Right renal pelvis (tissue), 4 donors: ENCODE data around the gene PRRX1. TPM values are rescaled to one million over a fixed set of nuclear protein-coding genes. Genes with fewer than 3 reads are reported as not detected.

ENCODE experiments used
- DNase-seq, 4 donors: peaks; one replicate each; pipeline ENCODE4 v3.0.0-alpha.2; 2013; ENCODE audit warnings: low read depth in 4 of 4, low spot score in 3 of 4, missing footprints in 1 of 4
- polyA plus RNA-seq, 4 donors: library from polyadenylated mRNA; unstranded; fragments of 120-200 nt; gene quantifications; one replicate each; pipeline ENCODE4 v1.2.1, GENCODE V29; 2013; ENCODE audit not compliant: insufficient read length in 4 of 4

Gene PRRX1
- polyA plus RNA-seq, 4 donors: 1.6 to 11.0 (median 3.4) TPM

DNA sequence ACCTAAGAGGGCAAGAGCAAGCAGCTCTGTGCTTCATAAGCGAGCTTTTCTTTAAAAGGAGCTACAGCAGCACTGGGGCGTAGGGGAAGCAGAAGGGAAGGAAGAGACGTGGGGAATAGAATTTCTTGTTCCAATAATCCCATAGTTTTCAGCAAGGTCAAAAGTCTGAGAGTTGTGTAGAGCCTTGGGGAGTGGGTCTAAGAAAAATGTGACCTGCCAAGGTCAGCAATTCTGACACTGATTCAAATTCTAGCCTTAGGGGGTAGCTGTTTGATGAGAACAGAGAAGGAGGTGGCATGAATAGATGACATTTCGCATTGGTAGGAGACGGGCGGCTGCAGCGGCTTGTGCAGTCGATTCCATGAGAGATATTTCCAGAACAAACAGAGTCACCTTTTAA lies 22.4 kb downstream of the PRRX1 start:
- no peak for DNase-seq

DNA sequence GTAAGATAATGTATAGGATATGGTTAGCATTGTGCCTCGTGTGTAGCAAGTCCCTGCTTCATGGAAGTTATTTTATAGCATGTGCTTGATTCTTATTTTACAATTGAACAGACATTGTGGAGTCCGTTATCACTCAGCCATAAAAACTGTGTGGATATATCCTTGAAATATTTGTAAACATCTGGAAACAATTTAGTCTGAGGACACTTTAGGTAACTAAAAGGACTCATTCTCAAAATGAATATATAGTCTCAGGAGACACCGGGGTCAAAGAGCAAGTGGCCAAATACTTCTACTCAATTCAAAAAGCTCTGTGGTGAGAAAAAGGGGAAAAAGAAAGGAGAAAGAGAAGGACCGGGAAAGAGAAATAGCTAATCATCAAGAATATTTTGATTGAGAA lies 23.7 kb downstream of the PRRX1 start:
- DNase-seq: no peak

DNA sequence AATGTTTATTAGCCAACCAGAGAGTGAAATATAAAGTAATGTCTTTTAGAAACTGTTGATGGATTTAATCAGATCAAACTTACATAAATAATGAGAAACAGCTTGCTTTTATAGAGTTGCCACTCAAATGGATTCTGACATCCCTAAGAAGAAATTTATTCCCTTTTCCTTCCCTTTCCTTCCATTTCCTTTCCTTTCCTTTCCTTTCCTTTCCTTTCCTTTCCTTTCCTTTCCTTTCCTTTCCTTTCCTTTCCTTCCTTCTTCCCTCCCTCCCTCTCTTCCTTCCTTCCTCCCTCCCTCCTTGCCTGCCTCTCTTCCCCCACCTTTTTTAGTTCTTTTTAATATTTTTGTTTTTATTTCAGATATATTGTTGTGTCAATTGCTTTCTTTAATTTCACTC lies 27.3 kb downstream of the PRRX1 start:
- DNase-seq: no peak

DNA sequence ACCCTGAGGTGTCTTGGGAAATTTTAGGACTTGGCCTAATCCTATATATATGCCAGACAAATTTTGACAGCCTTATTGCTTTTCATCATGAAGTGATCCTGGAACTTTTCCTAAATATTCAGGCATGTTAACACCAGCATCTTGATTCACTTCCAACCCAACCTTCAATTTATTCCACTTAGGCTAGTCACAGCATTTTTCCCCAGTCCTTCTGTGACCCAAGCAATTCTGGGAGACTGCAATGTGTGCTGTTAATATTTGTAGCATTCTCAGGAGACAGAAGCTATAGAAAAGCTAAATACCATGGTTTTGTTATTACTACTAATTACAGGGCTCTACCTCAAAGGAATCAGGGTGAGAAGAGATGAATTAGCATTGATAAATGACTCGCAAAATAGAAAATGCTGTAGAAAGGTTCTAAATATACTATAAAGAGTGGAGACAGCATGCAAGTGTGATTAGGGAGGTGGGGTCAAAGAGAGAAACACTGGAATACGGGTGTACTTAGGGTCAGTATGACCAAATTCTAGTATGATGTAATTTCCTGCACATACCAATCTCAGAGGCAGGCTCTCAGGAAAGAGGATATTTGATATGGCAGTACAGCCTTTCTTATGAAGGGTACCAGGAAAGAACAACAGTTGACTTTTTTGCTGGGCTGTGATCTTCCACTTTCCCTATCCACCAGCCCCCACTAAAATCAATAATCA lies 29.1 kb downstream of the PRRX1 start:
- no peak for DNase-seq

DNA sequence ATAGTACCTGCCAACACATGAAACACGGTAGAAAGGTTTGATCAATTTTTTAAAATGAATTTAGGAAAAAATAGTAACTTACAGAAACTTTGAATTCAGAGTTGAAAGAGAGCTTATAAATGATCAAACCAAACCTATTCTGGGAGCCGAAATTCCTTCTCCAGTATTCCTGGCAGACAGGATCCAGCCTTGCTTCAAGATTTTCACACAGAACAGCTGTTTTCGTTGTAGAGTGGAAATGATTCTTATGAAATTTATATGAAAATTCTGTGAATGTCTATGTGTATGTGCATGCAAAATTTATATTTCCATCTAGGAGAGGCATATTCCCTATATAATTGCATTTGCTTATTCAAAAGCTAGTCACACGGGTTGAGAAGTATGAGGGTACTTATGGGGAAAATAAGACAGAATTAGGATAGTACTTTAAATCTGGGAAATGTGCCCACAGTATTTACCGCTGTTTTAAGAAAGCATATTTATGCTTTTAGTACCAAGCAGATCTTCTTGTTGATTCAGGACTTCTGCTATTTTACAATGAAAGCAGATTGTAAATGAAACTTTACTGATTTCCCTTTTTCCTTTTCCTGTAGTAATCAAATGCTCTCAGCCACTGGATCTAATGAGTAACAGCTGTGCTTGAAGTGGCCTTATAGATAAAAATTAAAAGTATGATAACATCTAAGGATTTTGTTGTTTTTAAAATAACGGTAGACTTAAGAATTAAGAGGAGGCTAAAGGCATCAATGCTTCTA lies 30.4 kb downstream of the PRRX1 start:
- no peak for DNase-seq

DNA sequence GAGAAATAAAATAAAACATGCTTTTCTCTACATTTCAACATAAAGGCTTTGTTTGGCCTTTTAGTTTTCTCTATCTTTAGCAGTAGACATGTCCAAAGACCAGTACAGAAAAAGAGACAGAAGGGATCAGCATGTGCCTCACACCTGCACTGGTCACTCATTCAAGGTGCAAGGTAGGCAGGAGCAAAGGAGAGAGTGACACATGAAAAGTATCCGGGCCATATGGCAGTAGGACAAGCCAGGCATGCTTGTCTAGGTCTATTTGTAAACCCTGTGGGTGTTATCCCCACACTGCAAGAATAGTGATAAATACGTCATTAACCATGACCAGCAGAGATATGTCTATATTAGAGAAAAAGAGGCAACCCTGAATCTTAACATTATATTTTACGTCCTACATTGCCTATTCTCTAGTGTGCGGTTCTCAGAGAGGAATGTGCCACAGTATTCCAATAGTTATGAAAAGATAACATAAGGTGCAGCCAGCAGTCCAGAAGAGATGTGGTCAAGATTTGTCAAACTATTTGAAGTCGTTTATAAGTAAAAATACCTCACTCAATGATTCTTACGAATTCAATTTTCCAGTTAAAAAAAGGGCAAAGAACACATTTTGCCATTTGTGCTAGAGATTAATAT lies 32.1 kb downstream of the PRRX1 start:
- no peak for DNase-seq

DNA sequence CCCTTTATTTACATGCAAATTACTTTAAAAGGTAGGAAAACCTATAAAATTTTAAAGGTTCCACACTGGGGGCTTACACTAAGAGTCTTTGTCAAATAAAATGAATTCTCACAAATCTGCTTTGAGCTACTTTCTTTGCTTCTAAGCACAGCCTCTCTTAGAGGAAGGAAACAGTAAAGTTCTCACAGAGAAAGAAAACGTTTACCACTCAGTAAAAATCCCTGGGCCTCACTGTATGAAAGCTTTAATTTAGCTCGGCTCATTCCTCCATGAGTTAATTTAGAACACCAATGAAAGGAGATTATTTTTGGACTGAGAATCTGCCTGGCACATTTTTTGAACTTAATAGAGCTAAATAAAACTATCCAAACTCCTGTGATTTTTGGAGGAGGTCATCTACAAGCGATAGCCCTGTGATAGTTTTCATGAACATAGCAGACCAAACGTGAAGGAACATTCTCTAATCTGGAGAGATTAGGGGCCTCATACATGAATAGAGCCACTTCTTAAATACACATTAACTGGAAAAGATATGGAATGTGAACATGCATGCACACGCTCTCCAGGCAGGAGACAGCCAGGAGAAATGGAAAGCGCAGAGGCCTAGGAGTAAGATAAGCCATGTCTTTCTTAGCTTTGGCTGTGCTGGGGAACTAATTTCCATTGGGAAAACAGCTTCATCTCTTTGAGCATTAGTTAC lies 32.8 kb downstream of the PRRX1 start:
- DNase-seq: no peak

DNA sequence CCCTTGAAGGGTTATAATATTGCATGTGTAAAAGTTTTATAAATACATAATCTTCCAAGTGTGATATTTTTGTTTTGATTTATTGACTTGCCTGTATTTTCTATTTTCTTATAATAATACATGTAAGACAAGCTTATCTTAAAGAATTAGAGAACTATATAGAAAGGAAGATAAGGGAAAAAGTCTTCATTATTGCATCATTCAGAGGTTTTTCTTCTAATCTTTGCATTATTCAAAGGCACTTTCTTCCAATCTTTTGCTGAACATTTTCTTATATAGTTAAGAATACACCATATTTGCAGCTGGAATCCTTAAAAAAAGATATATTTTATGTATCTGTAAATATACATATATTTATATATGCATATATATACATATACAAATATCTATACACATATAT lies 33.4 kb downstream of the PRRX1 start:
- no peak for DNase-seq

DNA sequence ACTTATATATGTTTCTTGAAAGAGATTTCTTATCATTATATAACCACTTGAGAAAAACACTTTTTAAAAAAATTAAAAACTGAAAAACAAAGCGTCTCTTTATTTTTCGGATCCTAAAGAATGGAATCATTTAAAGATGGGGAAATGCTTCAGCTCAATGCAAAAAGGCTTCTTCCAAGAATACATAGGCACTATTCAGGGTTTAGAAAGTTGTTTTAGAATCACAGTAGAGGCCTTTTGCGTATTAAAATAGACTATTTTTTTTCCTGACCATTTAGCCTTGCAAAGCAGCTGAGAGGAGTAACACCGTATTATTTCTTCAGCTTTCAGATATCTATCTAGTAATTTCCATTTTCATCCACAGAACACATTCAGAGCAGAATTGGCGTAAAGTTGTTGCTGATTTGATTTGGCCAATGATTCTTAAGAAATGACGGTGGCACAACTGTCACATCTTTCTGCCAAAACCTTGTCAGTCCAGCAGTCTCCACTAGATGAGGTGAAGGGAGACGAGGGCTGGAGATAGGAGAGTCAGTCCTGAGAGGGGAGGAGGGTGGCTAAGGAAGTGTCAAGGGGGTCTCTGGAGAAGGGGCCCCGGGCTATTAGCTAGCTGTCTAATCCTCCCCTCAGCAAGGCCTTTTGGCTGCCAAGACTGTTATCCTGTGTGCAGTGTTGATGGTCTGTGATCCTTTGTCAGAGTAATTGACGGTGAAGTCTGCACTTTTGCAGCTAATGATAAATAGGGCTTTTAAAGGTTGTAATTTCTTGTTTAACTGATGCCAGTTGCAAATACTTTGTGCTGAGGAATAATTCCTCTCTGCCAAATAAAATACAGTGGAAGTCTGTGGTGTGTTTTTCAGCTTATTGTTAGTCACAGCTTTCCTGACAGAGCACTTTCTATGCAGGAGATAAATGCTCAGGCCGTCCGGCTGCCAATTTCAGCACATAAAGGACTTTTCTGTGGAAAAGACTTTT lies 34.7 kb downstream of the PRRX1 start:
- DNase-seq: no peak

DNA sequence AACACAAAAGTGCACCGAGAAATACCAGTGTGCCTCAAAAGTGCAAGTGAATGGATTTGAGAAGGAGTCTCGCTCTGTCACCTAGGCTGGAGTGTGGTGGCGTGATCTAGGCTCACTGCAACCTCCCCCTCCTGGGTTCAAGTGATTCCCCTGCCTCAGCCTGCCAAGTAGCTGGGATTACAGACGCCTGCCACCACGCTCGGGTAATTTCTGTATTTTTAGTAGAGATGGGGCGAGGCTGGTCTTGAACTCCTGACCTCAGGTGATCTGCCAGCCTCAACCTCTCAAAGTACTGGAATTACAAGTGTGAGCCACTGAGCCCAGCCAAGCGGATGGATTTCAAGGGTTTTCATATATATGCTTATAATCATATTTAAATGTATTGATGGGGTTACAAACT lies 35.8 kb downstream of the PRRX1 start:
- DNase-seq: no peak

DNA sequence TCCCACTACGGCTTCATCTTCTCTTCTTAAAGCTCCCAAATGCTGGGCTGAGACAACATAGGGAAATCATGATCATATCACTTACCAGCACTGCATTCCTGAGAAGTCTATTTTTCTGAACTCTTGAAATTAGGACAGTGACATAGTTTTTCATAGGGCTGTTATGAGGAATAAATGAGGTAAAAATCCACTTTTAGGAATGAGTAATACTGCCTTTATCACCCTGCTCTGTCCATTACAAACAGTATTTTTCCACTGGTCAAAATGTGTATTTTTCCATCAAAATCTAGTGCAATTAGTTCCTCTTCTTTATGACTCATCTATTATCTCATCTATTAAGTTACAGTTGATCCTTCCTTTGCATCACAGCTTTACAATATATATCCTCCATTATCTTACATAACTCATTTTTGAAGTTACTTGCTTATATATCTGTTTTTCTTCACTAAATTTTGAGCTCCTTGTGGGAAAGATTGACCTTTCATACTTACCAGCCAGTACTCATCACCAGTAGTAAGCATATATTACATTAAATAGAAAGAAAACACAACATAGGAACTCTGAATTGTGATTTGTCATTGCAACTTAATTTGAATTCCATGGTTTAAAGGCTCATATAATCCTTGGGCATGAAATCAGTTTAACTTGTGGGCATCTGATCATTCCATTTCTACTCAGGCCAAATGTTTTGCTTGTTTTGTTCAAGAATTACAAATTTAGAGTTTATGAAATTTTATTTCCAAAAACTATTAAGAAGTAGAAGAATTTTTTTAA lies 37.1 kb downstream of the PRRX1 start:
- no peak for DNase-seq

DNA sequence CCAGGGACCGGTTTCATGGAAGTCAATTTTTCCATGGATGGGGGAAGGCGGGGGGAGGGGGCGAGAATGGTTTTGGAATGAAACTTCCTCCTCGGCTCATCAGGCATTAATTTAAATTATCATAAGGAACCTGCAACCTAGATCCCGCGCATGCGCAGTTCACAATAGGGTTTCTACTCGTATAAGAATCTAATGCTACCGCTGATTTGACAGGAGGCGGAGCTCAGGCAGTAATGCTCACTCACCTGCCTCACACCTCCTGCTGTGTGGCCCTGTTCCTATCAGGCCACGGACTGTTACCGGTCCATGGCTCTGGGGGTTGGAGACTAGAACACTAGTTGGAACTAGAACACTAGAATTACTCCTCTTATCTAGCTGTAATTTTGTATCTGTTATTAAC lies 38.0 kb downstream of the PRRX1 start:
- DNase-seq: no peak

DNA sequence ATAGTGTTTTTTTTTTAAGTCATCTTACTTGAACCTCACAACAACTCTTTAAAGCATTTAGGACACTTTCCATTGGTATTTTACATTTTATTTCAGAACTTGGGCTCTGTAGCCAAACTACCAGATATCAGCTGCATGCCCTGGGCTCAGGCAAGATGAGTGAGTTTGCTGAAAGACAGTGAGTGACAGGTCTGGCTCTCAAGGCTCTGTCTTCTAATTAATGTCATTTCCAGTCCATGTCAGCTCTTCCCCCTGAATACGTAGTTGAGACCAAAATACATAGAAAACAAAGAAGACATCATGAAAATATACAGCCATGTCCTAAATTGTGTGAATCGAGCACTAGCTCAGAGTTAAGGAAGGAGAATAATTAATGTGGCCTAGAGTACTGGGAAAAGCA lies 39.7 kb downstream of the PRRX1 start:
- no peak for DNase-seq

DNA sequence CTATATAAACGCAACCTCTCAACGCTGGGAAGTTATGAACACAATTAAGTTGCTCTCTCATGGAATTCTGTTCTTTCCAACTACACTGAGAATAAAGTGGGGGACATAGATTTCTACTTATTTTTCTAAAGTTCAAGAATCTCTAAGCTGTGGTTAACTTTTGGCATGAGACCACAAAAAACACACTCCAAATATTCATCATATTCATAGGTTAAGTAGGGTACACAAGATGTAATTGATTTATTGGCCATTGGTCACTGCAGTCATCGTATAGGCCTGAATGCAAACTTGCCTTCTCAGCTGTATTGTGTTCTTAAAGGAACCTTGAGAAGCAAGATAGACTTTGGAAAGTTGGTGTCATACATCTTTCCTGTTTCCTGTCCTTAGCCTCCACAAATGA lies 40.3 kb downstream of the PRRX1 start:
- DNase-seq: no peak

DNA sequence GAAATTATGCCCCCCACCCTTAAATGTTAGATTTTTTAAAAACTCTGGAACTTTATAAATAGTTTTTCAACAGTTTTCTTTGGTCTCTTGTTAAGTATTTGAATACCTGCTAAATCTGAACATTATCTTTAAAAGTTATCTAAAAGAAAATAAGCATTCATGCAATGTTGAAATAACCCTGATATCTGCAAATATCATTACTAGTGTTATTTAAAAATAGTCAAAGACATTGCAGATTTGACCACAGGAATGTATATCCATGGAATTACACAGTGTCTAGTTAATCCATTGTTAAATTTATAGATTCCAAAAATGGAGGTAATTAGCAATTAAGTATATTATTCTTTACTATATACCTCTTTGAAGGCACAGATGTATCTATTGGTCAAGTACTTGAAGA lies 42.0 kb downstream of the PRRX1 start:
- DNase-seq: no peak

DNA sequence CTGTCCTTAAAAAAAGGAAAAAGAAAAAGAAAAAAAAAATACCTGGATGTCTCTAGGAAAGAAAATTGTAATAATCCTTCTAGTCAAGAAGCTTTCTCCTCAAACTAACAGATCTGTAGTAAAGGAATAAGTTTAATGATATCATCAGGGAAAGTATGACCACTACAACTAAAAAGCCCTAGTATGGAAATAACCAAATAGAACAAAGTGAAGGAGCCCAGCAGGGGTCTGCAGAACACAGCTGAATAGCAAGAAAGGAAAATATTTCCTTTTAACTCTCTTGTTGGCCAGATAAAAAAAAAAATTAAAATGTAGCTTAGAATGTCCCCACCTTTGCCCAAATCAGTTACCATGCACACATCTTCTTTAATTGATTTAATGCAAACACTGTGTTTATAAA lies 43.2 kb downstream of the PRRX1 start:
- DNase-seq: no peak

DNA sequence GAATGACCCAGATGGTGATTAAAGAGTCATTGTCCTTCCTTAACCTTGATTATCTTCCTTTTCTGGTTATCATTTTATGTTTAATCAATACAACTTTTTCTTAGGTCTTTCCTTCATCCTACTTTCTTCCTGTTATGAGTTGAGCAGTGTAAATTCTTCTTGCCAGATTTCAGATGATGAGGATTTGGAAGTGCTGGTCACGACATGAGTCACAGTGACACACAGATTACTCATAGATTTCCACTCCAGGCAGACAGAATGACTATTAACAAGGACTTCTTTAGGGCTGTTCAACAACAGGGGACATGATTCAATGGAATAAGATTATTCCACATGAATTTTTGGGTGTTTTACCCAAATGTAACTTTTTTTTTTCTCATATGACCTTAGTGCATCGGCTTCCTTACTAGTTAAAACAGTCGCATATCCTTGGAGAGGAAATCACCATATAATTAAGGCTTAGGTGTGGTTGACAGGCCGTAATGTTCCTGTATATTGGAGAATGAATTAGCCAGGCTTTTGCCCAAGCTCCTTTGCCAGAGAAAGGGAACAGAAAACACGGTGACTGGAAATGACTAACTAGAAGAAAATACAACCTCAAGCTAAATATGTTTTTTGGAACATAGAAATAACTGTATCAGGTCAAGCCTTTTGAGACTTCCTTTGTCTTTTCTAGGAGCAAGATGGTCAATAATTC lies 44.2 kb downstream of the PRRX1 start:
- no peak for DNase-seq

DNA sequence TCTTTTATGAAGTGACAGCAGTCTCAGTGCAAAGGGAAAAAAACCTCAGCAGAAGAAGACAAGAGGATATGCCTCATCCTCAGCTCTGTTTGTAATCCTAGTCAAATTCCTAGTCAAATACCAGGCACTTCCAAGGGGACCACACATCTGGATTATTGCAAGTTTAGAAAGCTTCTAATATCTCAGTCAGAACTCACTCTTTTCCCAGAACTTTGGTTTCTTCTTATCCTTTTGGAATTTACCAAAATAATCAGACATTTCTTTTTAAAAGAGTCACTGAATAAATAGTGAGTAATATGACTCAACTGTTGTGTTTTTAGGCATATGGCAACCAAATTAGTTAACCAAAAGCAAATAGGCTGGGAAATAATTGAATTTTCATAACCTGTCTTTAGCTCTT lies 47.8 kb downstream of the PRRX1 start:
- no peak for DNase-seq

DNA sequence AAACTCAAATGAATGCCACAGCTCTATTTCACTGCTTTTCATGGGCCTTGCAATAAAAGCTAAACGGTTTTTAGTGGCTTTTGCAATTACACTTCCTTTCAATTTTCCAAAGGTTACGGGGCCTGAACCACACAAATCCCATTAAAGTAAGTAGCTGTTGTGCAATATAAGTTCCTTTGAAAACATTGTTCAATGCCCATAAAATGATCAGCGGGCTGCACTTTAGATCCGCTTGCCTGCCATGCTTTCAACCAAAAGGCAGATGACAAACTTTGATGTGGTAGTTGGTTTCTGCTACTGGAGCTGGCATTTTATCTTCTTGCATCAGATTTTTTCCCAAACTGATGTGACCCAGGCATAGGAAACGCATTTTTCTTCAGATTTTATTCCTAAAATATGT lies 50.2 kb downstream of the PRRX1 start:
- no peak for DNase-seq
